Astrocyte of the spinal cord (primary cell): ENCODE measurements around the gene PCP4L1.

ENCODE experiments used
- DNase-seq: peaks from one replicate; pipeline ENCODE4 v3.0.0; 2011; ENCODE audit warnings: low read depth, low spot score
- H3K4me3 ChIP-seq: 2 replicates; pipeline ENCODE4 v1.5.1; 2011; ENCODE audit warnings: low read depth, mild to moderate bottlenecking, low read length, moderate library complexity
- CTCF ChIP-seq: IDR thresholded peaks from 2 replicates; pipeline ENCODE4 v1.5.1; 2012; ENCODE audit warnings: low read depth, mild to moderate bottlenecking, low read length, inconsistent platforms
- in situ Hi-C: cut with HindIII; loops from 2 replicates; pipeline ENCODE4 v1.10.0; 2017; ENCODE audit warnings: low sequenced_read_pairs

PCP4L1 gene

GRCh38 chr1:161225178-161225533 is 33.4 kb upstream of the PCP4L1 start:
- no peak for TF ChIP-seq CTCF
- no peak overlapping the region for H3K4me3 ChIP-seq
- in situ Hi-C loops = no loop called here
- DNase-seq = no peak

- in situ Hi-C loops = no loop called here
- peak; percentile 71 for TF ChIP-seq CTCF
- H3K4me3 ChIP-seq = peak within 1 kb of the TSS; percentile 87
- peak; percentile 100 for DNase-seq
Measured at GRCh38 chr1:161225534-161226319, 32.8 kb upstream of the PCP4L1 start, which contains the start of gene TOMM40L. TOMM40L (plus strand) TSS chr1:161226060; CDS start chr1:161226490, 430 bp downstream.

GRCh38 chr1:161226320-161226711 is 32.2 kb upstream of the PCP4L1 start:
- no peak for DNase-seq
- in situ Hi-C loops = no loop called here
- peak overlapping the region; percentile 87 for H3K4me3 ChIP-seq
- no peak for TF ChIP-seq CTCF

- TF ChIP-seq CTCF = no peak
- in situ Hi-C loops = no loop called here
Measured at GRCh38 chr1:161226759-161227158, 31.8 kb upstream of the PCP4L1 start.

GRCh38 chr1:161227196-161227871 is 31.2 kb upstream of the PCP4L1 start:
- peak; percentile 71 for DNase-seq
- H3K4me3 ChIP-seq = no peak overlapping the region
- in situ Hi-C loops = no loop called here
- peak; percentile 80 for TF ChIP-seq CTCF

More at GRCh38 chr1:161226759-161227158, 31.8 kb upstream of the PCP4L1 start:
- DNase-seq = no peak
- peak overlapping the region; percentile 87 for H3K4me3 ChIP-seq

GRCh38 chr1:161228032-161228431 is 30.5 kb upstream of the PCP4L1 start:
- in situ Hi-C loops = no loop called here
- no peak overlapping the region for H3K4me3 ChIP-seq
- no peak for TF ChIP-seq CTCF
- DNase-seq = no peak
